Measurements from ENCODE around the gene DNAAF2.
"Not testable (repeated sequence)": the region's sequence is repeated elsewhere in the genome, so short reads cannot be mapped to it uniquely, and the experiment has no call there.

The DNAAF2 gene

DNA sequence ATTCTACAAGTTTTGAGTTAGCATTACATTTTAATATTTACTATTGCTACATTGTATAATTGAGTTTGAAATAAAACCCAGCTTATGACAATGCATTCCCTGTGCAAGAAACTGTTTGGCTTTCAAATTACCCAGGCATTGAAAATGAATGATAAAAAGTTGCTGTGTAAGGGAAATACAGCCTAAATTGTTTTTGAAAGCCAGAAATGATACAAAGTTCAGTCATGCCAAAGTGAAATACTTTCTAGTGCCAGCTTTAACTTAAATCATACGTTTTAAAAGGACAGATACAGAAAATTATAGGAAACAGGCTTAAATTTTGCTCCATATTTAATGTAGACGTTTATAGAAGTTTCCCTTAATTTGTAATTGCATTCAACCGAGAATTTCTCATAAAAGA is 11.7 kb downstream of the DNAAF2 start:
- Histone ChIP-seq H3K27ac (no peak overlapping the region), H3K36me3 (replicated peaks) (peaks cover 17% of the 10 kb centered on the region), H3K4me3 (ENCODE audit: low read depth, low read length) (no peak overlapping the region), H3K27me3 (replicated peaks) (no peaks in the 10 kb centered on the region)
- no peak for DNase-seq
- in situ Hi-C loops (cut with HindIII; ENCODE audit: low pct_ligation_motif_present, low sequenced_read_pairs): no loop called here
- TF ChIP-seq CTCF (IDR thresholded peaks at IDR 0.05; ENCODE audit: low read depth, low read length, missing control alignments): no peak

GRCh38 chr14:49622022-49622607 is 12.9 kb downstream of the DNAAF2 start:
- in situ Hi-C loops (cut with HindIII; ENCODE audit: low pct_ligation_motif_present, low sequenced_read_pairs): no loop called here
- Histone ChIP-seq H3K4me3 (ENCODE audit: low read depth, low read length) (peak overlapping the region; percentile 88), H3K27ac (no peak overlapping the region), H3K36me3 (replicated peaks) (peaks cover 19% of the 10 kb centered on the region), H3K27me3 (replicated peaks) (no peaks in the 10 kb centered on the region)
- DNase-seq: no peak
- no peak for TF ChIP-seq CTCF (IDR thresholded peaks at IDR 0.05; ENCODE audit: low read depth, low read length, missing control alignments)

DNA sequence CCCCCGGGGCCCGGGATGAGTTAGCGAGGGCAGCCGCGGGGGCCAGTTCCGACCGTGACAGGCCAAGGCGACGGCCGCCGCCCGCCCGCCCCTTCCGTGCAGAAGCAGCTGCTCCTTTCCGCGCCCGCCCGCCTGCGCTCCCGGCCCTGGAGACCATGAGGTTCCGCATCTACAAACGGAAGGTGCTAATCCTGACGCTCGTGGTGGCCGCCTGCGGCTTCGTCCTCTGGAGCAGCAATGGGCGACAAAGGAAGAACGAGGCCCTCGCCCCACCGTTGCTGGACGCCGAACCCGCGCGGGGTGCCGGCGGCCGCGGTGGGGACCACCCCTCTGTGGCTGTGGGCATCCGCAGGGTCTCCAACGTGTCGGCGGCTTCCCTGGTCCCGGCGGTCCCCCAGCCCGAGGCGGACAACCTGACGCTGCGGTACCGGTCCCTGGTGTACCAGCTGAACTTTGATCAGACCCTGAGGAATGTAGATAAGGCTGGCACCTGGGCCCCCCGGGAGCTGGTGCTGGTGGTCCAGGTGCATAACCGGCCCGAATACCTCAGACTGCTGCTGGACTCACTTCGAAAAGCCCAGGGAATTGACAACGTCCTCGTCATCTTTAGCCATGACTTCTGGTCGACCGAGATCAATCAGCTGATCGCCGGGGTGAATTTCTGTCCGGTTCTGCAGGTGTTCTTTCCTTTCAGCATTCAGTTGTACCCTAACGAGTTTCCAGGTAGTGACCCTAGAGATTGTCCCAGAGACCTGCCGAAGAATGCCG is 13.7 kb downstream of the DNAAF2 start:
- Histone ChIP-seq H3K36me3 (replicated peaks) (peaks cover 17% of the 10 kb centered on the region), H3K27me3 (replicated peaks) (no peaks in the 10 kb centered on the region), H3K4me3 (ENCODE audit: low read depth, low read length) (peak overlapping the region; percentile 88), H3K27ac (peak overlapping the region; percentile 94)
- no peak for TF ChIP-seq CTCF (IDR thresholded peaks at IDR 0.05; ENCODE audit: low read depth, low read length, missing control alignments)
- peak; percentile 60 for DNase-seq
- in situ Hi-C loops (cut with HindIII; ENCODE audit: low pct_ligation_motif_present, low sequenced_read_pairs): no loop called here

DNA sequence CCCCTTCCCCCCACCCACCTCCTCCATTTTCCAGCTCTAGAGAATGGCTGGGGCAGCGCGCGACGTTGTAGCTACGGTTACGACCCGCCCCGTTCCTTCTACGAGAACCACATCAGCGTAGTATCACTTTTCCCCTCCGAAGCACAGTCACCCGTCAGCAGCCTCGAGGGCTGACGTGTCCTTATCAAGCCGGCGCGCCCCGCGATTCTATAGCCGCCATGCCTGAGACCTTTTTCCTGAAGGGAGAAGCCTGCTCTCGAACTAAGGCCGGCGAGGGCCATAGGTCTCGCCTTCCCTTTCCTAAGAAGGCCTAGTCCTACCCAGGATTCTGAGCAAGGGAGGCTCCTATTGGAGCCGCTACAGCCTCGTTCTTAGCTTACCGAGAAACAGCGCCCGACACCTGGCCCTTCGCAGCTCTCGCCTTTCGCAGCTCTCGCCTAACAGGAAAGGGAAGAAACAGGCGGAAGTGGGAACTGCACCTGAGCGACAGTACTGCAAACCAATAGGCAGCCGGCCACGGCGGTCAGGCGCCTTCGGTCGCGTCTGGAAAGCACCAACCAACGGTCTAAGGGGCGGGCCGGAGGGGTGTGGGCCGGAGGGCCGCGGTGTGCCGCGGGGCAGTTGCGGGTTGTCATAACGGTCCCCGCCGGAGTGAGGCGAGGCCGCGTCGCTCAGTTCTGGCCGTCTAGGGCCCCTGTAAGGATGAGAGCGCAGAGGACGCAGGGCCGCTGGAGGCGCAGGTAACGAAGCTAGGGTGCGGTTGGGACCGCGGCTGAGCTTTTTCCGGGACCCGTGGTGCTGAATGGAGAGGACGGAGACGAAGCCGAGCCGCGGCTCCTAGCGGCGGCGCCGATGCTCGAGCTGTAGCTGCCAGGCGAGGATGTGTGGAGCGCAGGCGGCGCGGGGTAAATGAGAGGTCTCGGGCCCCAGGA is 14.6 kb downstream of the DNAAF2 start, which contains the start of the genes MGAT2 and RPL36AL:
TSS of gene MGAT2 (plus strand) at position 618 of the 932 bp plus-strand sequence. CDS start 470 bp downstream, outside the sequence.
TSS of gene RPL36AL (minus strand) at position 445 of the 932 bp plus-strand sequence. CDS start 1,522 bp downstream, outside the sequence.
- DNase-seq: peak; percentile 99
- H3K4me3 ChIP-seq (ENCODE audit: low read depth, low read length): peak within 1 kb of the TSS; percentile 88
- TF ChIP-seq CTCF (IDR thresholded peaks at IDR 0.05; ENCODE audit: low read depth, low read length, missing control alignments): peak; percentile 56
- H3K27ac ChIP-seq: peak within 1 kb of the TSS; percentile 94
- in situ Hi-C loops (cut with HindIII; ENCODE audit: low pct_ligation_motif_present, low sequenced_read_pairs): no loop called here
- H3K27me3 ChIP-seq (replicated peaks): no peaks in the 10 kb centered on the region
- H3K36me3 ChIP-seq (replicated peaks): peaks cover 14% of the 10 kb centered on the region

- in situ Hi-C loops (cut with HindIII; ENCODE audit: low pct_ligation_motif_present, low sequenced_read_pairs): no loop called here
- peak overlapping the region; percentile 88 for H3K4me3 ChIP-seq (ENCODE audit: low read depth, low read length)
These were observed 15.3 kb downstream of the DNAAF2 start for GRCh38 chr14:49619730-49620129.

GRCh38 chr14:49619273-49619672 is 15.8 kb downstream of the DNAAF2 start:
- DNase-seq; H3K27me3 ChIP-seq (replicated peaks); in situ Hi-C loops (cut with HindIII; ENCODE audit: low pct_ligation_motif_present, low sequenced_read_pairs); H3K27ac ChIP-seq: not testable (repeated sequence)
- Histone ChIP-seq H3K4me3 (ENCODE audit: low read depth, low read length) (peak overlapping the region; percentile 88), H3K36me3 (replicated peaks) (peaks cover 14% of the 10 kb centered on the region)

More at GRCh38 chr14:49619730-49620129, 15.3 kb downstream of the DNAAF2 start:
- no peak for DNase-seq
- H3K27ac ChIP-seq: peak overlapping the region; percentile 94
- peaks cover 14% of the 10 kb centered on the region for H3K36me3 ChIP-seq (replicated peaks)
- H3K27me3 ChIP-seq (replicated peaks): no peaks in the 10 kb centered on the region
- TF ChIP-seq CTCF (IDR thresholded peaks at IDR 0.05; ENCODE audit: low read depth, low read length, missing control alignments): no peak
